HepG2 (cell line): Measurements from ENCODE around the gene ZNF189. TPM values are rescaled to one million over a fixed set of nuclear protein-coding genes. Genes with fewer than 3 reads are reported as not detected.

Experiments
- ATAD3A ChIP-seq: sonication (generic); formaldehyde crosslinking; IDR thresholded peaks from 2 replicates; pipeline ENCODE4 v1.4.0; 2020; ENCODE audit warnings: missing genetic modification reagents
- ATM ChIP-seq: fragments of 450-650 bp; IDR thresholded peaks from 2 replicates; pipeline ENCODE4 v1.7.1; 2017; ENCODE audit warnings: mild to moderate bottlenecking, borderline replicate concordance
- BORCS8-MEF2B ChIP-seq: sonication (generic); formaldehyde crosslinking; IDR thresholded peaks from 2 replicates; pipeline ENCODE4 v1.8.0; 2022; ENCODE audit warnings: mild to moderate bottlenecking, missing genetic modification reagents
- CCAR2 ChIP-seq: fragments of 200-400 bp; formaldehyde crosslinking; optimal IDR thresholded peaks from 2 replicates; pipeline ENCODE3; 2018; ENCODE audit warnings: low read depth, mild to moderate bottlenecking, low read length, moderate library complexity
- CEBPB ChIP-seq: IDR thresholded peaks from 2 replicates; pipeline ENCODE4 v1.6.1; 2011; ENCODE audit warnings: low read depth, low read length, improper control_type of control experiment, borderline replicate concordance
- GTF3A ChIP-seq: sonication (generic); formaldehyde crosslinking; conservative IDR thresholded peaks from 2 replicates; pipeline ENCODE4 v1.4.0; 2020; ENCODE audit warnings: mild to moderate bottlenecking, missing genetic modification reagents
- HOXA5 ChIP-seq: sonication (generic); formaldehyde crosslinking; IDR thresholded peaks from 2 replicates; pipeline ENCODE4 v1.4.0; 2020; ENCODE audit warnings: missing genetic modification reagents
- KAT8 ChIP-seq: IDR thresholded peaks from 2 replicates; pipeline ENCODE4 v1.6.1; 2016; ENCODE audit warnings: missing genetic modification reagents, missing compliant biosample characterization
- KLF13 ChIP-seq: sonication (generic); formaldehyde crosslinking; IDR thresholded peaks from 2 replicates; pipeline ENCODE4 v1.4.0; 2020; ENCODE audit warnings: mild to moderate bottlenecking, missing genetic modification reagents
- LCORL ChIP-seq, 2 experiments: fragments of 450-650 bp in 1 of 2; sonication (generic) in 1 of 2; formaldehyde crosslinking in 1 of 2; IDR thresholded peaks; 2 replicates each; pipeline versions ENCODE4 v1.5.0 to v1.6.1; 2017 to 2020; ENCODE audit warnings: antibody characterized with exemption in 1 of 2, missing genetic modification reagents in 1 of 2
- PHF8 ChIP-seq: sonication (generic); formaldehyde crosslinking; IDR thresholded peaks from 2 replicates; pipeline ENCODE4 v1.5.0; 2020; ENCODE audit warnings: missing genetic modification reagents
- SAP130 ChIP-seq: IDR thresholded peaks from 2 replicates; pipeline ENCODE4 v1.6.1; 2016; ENCODE audit warnings: low read depth
- SRSF1 ChIP-seq: fragments of 200-400 bp; formaldehyde crosslinking; optimal IDR thresholded peaks from 2 replicates; pipeline ENCODE3; 2017; ENCODE audit warnings: mild to moderate bottlenecking, low read depth, low read length, moderate library complexity
- TAF15 ChIP-seq: fragments of 200-400 bp; formaldehyde crosslinking; IDR thresholded peaks from one replicate; pipeline ENCODE4 v1.6.1; 2018; ENCODE audit warnings: mild to moderate bottlenecking, low read depth, low read length; ENCODE audit not compliant: poor library complexity, severe bottlenecking
- TGIF2 ChIP-seq: IDR thresholded peaks from 2 replicates; pipeline ENCODE4 v1.6.1; 2016; ENCODE audit warnings: control low read depth, missing compliant biosample characterization
- ZFX ChIP-seq: sonication (generic); formaldehyde crosslinking; IDR thresholded peaks from 2 replicates; pipeline ENCODE4 v1.4.0; 2020; ENCODE audit warnings: mild to moderate bottlenecking, low read depth, missing genetic modification reagents, moderate library complexity
- ZNF12 ChIP-seq: sonication (generic); formaldehyde crosslinking; IDR thresholded peaks from 2 replicates; pipeline ENCODE4 v1.5.0; 2020; ENCODE audit warnings: missing genetic modification reagents
- ZNF317 ChIP-seq: sonication (generic); formaldehyde crosslinking; IDR thresholded peaks from 2 replicates; pipeline ENCODE4 v1.5.0; 2020; ENCODE audit warnings: mild to moderate bottlenecking, missing genetic modification reagents
- ZNF703 ChIP-seq: sonication (generic); formaldehyde crosslinking; IDR thresholded peaks from 2 replicates; pipeline ENCODE4 v1.5.1; 2020; ENCODE audit warnings: missing genetic modification reagents, mild to moderate bottlenecking, moderate library complexity, borderline replicate concordance
- polyA plus RNA-seq, 8 experiments: library from polyadenylated mRNA; depleted of rRNA in 3 of 8; stranded (reverse) in 7 of 8; unstranded in 1 of 8; fragments of >200 nt; fragmentation: Illumina TruSeq in 4 of 8; extraction: Trizol in 4 of 8; gene quantifications; 2 replicates each; pipeline versions ENCODE4 v1.2.1 to v1.2.3, GENCODE V29; 2011 to 2016; ENCODE audit warnings: low read depth in 4 of 8, missing spikeins in 1 of 8, mixed read lengths in 1 of 8; ENCODE audit not compliant: insufficient read depth in 1 of 8
- total RNA-seq, 5 experiments: library from RNA; depleted of rRNA; stranded (reverse); fragments of >200 nt; fragmentation: Illumina TruSeq; extraction: Trizol; gene quantifications; 2 replicates each; pipeline ENCODE4 v1.2.3, GENCODE V29; 2016; ENCODE audit warnings: low read depth in 1 of 5
- TF ChIP-seq, protein P1 (sequence below): sonication (generic); formaldehyde crosslinking; IDR thresholded peaks from 2 replicates; pipeline ENCODE4 v1.5.0; 2020; ENCODE audit warnings: missing genetic modification reagents
- TF ChIP-seq, protein P2 (sequence below): sonication (generic); formaldehyde crosslinking; IDR thresholded peaks from 2 replicates; pipeline ENCODE4 v1.5.1; 2020; ENCODE audit warnings: missing genetic modification reagents, mild to moderate bottlenecking, borderline replicate concordance
- TF ChIP-seq, protein P3 (sequence below): sonication (generic); formaldehyde crosslinking; IDR thresholded peaks from 2 replicates; pipeline ENCODE4 v1.4.0; 2020; ENCODE audit warnings: missing genetic modification reagents
- TF ChIP-seq, protein P4 (sequence below): sonication (generic); formaldehyde crosslinking; IDR thresholded peaks from 2 replicates; pipeline ENCODE4 v1.8.0; 2022; ENCODE audit warnings: mild to moderate bottlenecking, missing genetic modification reagents, borderline replicate concordance
- TF ChIP-seq, protein P5 (sequence below): IDR thresholded peaks from 2 replicates; pipeline ENCODE4 v1.6.1; 2016

The ZNF189 gene
- total and polyA plus RNA-seq, 2 of the 13 experiments (the other 11 are each of a cell fraction or from before 2014, with no cell fraction given): 8.4 to 50.0 TPM

DNA sequence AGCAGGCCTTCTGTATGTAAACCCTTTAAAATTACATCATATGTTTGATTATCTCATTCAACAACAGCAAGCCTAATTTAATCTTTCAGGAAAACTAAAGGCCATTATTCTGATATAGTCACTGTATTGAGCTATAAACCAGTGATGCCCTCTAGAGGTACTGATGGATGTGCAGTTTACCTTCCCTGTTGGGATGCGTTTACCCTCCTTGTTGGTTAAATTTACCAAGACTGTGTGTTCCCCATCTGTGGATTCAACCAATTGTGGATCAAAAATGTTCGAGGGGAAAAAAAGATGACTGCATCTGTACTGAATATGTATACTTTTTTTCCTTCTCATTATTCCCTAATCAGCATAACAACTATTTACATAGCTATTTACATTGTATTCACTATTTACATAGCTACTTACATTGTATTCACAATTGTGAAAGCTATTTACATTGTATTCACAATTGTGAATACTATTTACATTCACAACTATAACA, 10.1 kb upstream of the ZNF189 start (continued):
- TF ChIP-seq, protein P1, sequence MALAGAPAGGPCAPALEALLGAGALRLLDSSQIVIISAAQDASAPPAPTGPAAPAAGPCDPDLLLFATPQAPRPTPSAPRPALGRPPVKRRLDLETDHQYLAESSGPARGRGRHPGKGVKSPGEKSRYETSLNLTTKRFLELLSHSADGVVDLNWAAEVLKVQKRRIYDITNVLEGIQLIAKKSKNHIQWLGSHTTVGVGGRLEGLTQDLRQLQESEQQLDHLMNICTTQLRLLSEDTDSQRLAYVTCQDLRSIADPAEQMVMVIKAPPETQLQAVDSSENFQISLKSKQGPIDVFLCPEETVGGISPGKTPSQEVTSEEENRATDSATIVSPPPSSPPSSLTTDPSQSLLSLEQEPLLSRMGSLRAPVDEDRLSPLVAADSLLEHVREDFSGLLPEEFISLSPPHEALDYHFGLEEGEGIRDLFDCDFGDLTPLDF: no peak
- TF ChIP-seq, protein P2, sequence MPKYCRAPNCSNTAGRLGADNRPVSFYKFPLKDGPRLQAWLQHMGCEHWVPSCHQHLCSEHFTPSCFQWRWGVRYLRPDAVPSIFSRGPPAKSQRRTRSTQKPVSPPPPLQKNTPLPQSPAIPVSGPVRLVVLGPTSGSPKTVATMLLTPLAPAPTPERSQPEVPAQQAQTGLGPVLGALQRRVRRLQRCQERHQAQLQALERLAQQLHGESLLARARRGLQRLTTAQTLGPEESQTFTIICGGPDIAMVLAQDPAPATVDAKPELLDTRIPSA (CRISPR knock-in tag): no peak
- TF ChIP-seq TGIF2 (CRISPR knock-in tag) (no peak), BORCS8-MEF2B (CRISPR knock-in tag) (no peak), HOXA5 (CRISPR knock-in tag) (no peak), LCORL (IDR thresholded peaks at IDR 0.05) (no peak), LCORL (CRISPR knock-in tag; IDR thresholded peaks at IDR 0.05) (no peak), PHF8 (no peak), CCAR2 (no peak), ZNF12 (CRISPR knock-in tag) (no peak), ZFX (CRISPR knock-in tag) (no peak), TAF15 (no peak), CEBPB (no peak), KLF13 (no peak), SAP130 (CRISPR knock-in tag) (no peak; the same call in 1 of the 2 replicates), ZNF317 (CRISPR knock-in tag) (no peak), KAT8 (0 out of 2 replicates have a peak, but pooled peaks have one; percentile 21), ZNF703 (CRISPR knock-in tag) (no peak), ATAD3A (CRISPR knock-in tag) (no peak), SRSF1 (no peak), ATM (no peak), GTF3A (CRISPR knock-in tag) (no peak)
- TF ChIP-seq, protein P3, sequence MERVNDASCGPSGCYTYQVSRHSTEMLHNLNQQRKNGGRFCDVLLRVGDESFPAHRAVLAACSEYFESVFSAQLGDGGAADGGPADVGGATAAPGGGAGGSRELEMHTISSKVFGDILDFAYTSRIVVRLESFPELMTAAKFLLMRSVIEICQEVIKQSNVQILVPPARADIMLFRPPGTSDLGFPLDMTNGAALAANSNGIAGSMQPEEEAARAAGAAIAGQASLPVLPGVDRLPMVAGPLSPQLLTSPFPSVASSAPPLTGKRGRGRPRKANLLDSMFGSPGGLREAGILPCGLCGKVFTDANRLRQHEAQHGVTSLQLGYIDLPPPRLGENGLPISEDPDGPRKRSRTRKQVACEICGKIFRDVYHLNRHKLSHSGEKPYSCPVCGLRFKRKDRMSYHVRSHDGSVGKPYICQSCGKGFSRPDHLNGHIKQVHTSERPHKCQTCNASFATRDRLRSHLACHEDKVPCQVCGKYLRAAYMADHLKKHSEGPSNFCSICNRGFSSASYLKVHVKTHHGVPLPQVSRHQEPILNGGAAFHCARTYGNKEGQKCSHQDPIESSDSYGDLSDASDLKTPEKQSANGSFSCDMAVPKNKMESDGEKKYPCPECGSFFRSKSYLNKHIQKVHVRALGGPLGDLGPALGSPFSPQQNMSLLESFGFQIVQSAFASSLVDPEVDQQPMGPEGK: no peak; the same call in 1 of the 2 replicates
- TF ChIP-seq, protein P4, sequence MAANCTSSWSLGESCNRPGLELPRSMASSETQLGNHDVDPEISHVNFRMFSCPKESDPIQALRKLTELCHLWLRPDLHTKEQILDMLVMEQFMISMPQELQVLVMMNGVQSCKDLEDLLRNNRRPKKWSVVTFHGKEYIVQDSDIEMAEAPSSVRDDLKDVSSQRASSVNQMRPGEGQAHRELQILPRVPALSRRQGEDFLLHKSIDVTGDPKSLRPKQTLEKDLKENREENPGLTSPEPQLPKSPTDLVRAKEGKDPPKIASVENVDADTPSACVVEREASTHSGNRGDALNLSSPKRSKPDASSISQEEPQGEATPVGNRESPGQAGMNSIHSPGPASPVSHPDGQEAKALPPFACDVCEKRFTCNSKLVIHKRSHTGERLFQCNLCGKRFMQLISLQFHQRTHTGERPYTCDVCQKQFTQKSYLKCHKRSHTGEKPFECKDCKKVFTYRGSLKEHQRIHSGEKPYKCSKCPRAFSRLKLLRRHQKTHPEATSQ (CRISPR knock-in tag): no peak
- TF ChIP-seq, protein P5, sequence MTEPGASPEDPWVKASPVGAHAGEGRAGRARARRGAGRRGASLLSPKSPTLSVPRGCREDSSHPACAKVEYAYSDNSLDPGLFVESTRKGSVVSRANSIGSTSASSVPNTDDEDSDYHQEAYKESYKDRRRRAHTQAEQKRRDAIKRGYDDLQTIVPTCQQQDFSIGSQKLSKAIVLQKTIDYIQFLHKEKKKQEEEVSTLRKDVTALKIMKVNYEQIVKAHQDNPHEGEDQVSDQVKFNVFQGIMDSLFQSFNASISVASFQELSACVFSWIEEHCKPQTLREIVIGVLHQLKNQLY: no peak
